B cell (primary cell): ENCODE results near the gene GLRX2. TPM values are rescaled to one million over a fixed set of nuclear protein-coding genes. Genes with fewer than 3 reads are reported as not detected.

Experiments
- ATAC-seq: fragments of 200-7000 bp; cut with Tn5 transposase; one replicate; pipeline ENCODE4 v1.10.0; 2021; ENCODE audit warnings: low read depth, mild to moderate bottlenecking, moderate number of reproducible peaks, moderate library complexity
- CTCF ChIA-PET: fragments of 350-600 bp; sonication (Branson Sonifier 250); formaldehyde crosslinking; loops from one replicate; lab custom pipeline; 2021; ENCODE audit warnings: antibody characterized with exemption, inconsistent platforms; lab: Charles Lee
- POLR2A ChIA-PET: fragments of 350-600 bp; sonication (Branson Sonifier 250); formaldehyde crosslinking; loops from one replicate; lab custom pipeline; 2021; ENCODE audit warnings: antibody characterized with exemption; lab: Charles Lee
- DNase-seq: peaks from one replicate; pipeline ENCODE4 v3.0.0; 2013
- H2AFZ ChIP-seq: 2 replicates; pipeline ENCODE4 v1.6.1; 2012; ENCODE audit warnings: mild to moderate bottlenecking, low read depth, low read length; ENCODE audit not compliant: insufficient read depth, poor library complexity, severe bottlenecking
- H3K27ac ChIP-seq, 2 donors: 1 replicate in 1 of 2; 2 replicates in 1 of 2; pipeline ENCODE4 v1.5.1; 2012 to 2013; ENCODE audit warnings: low read length in 2 of 2, mild to moderate bottlenecking in 2 of 2, moderate library complexity in 1 of 2
- H3K27me3 ChIP-seq, 4 experiments: fragments of 200-600 bp in 1 of 4; sonication (generic) in 1 of 4; replicated peaks in 1 of 4; 1 replicate in 2 of 4; 2 replicates in 2 of 4; pipeline versions ENCODE4 v1.6.1 to v1.7.0; 2013 to 2016; ENCODE audit warnings: low read length in 3 of 4, mild to moderate bottlenecking in 2 of 4, mixed read lengths in 1 of 4, moderate library complexity in 1 of 4; ENCODE audit not compliant: insufficient read depth in 4 of 4, control insufficient read depth in 3 of 4; ENCODE audit errors: control extremely low read depth in 1 of 4
- H3K36me3 ChIP-seq, 2 experiments: replicated peaks in 1 of 2; 1 replicate in 1 of 2; 2 replicates in 1 of 2; pipeline versions ENCODE4 v1.6.1 to v1.7.1; 2013; ENCODE audit warnings: low read length in 1 of 2; ENCODE audit not compliant: insufficient read depth in 2 of 2, control insufficient read depth in 1 of 2; ENCODE audit errors: control extremely low read depth in 1 of 2, extremely low read depth in 1 of 2
- H3K4me1 ChIP-seq, 2 donors: fragments of 200-600 bp in 1 of 2; sonication (generic) in 1 of 2; 1 replicate in 1 of 2; 2 replicates in 1 of 2; pipeline versions ENCODE4 v1.5.1 to v1.6.1; 2013 to 2017; ENCODE audit warnings: low read length in 2 of 2; ENCODE audit not compliant: control insufficient read depth in 2 of 2, insufficient read depth in 2 of 2
- H3K4me2 ChIP-seq: replicated peaks from 2 replicates; pipeline ENCODE3; 2012; ENCODE audit warnings: mild to moderate bottlenecking, low read depth, low read length; ENCODE audit not compliant: poor library complexity, severe bottlenecking
- H3K4me3 ChIP-seq, 5 experiments: fragments of 200-600 bp in 1 of 5; sonication (generic) in 1 of 5; 1 replicate in 3 of 5; 2 replicates in 2 of 5; pipeline versions ENCODE4 v1.5.1 to v1.7.0; 2011 to 2016; ENCODE audit warnings: low read length in 4 of 5, mild to moderate bottlenecking in 4 of 5, low read depth in 2 of 5, control low read depth in 1 of 5, moderate library complexity in 1 of 5; ENCODE audit not compliant: insufficient read depth in 1 of 5; ENCODE audit errors: control extremely low read depth in 1 of 5, extremely low read depth in 1 of 5
- H3K79me2 ChIP-seq: fragments of 200-600 bp; sonication (generic); one replicate; pipeline ENCODE4 v1.6.0; 2016; ENCODE audit warnings: low read length; ENCODE audit not compliant: control insufficient read depth, insufficient read depth
- H3K9ac ChIP-seq: fragments of 200-600 bp; sonication (generic); 2 replicates; pipeline ENCODE4 v1.6.1; 2017; ENCODE audit warnings: mild to moderate bottlenecking, low read length, moderate library complexity
- H3K9me3 ChIP-seq, 3 donors: one replicate each; pipeline versions ENCODE4 v1.6.1 to v1.7.1; 2013; ENCODE audit warnings: low read length in 2 of 3; ENCODE audit not compliant: control insufficient read depth in 2 of 3, insufficient read depth in 1 of 3; ENCODE audit errors: control extremely low read depth in 1 of 3
- H4K20me1 ChIP-seq: 2 replicates; pipeline ENCODE4 v1.6.0; 2012; ENCODE audit warnings: mild to moderate bottlenecking, low read length; ENCODE audit not compliant: insufficient read depth, control insufficient read depth, poor library complexity, severe bottlenecking
- H3K27ac Mint-ChIP-seq: one replicate; pipeline ENCODE4 v1.8.0; 2021; ENCODE audit warnings: mixed read lengths
- H3K27me3 Mint-ChIP-seq: one replicate; pipeline ENCODE4 v1.8.0; 2021; ENCODE audit warnings: mixed read lengths
- H3K4me1 Mint-ChIP-seq: one replicate; pipeline ENCODE4 v1.8.0; 2021; ENCODE audit warnings: mixed read lengths
- H3K4me3 Mint-ChIP-seq: one replicate; pipeline ENCODE4 v1.8.0; 2021; ENCODE audit warnings: mixed read lengths
- H3K9me3 Mint-ChIP-seq: one replicate; pipeline ENCODE4 v1.8.0; 2022; ENCODE audit warnings: mixed read lengths; ENCODE audit not compliant: insufficient read depth
- CTCF ChIP-seq: fragments of 200-600 bp; IDR thresholded peaks from one replicate; pipeline ENCODE4 v1.8.0; 2022; ENCODE audit warnings: antibody characterized with exemption, mild to moderate bottlenecking
- EZH2 ChIP-seq: IDR thresholded peaks from 2 replicates; pipeline ENCODE4 v1.6.1; 2012; ENCODE audit warnings: borderline replicate concordance, low read depth, mild to moderate bottlenecking, moderate library complexity, low read length; ENCODE audit not compliant: insufficient read depth, poor library complexity, severe bottlenecking
- WGBS: methylation state at CpG from one replicate; pipeline ENCODE4 v1.1.5; 2013; ENCODE audit warnings: missing lambda C conversion rate; ENCODE audit not compliant: insufficient coverage; 5-methylcytosine and 5-hydroxymethylcytosine counted together
- intact Hi-C: fragments of 100-400 bp; cut with micrococcal nuclease; formaldehyde crosslinking; loops from one replicate; pipeline ENCODE4 v1.10.0; 2022
- polyA plus RNA-seq: library from polyadenylated mRNA; depleted of rRNA; stranded (reverse); fragments of >200 nt; gene quantifications from 2 replicates; pipeline ENCODE4 v1.2.3, GENCODE V29; 2012
- total RNA-seq, 2 donors: library from RNA; stranded (reverse); fragments of 120-200 nt in 1 of 2; gene quantifications; 1 replicate in 1 of 2; 2 replicates in 1 of 2; pipeline versions ENCODE4 v1.2.3 to v1.2.4, GENCODE V29; 2013 to 2022

The GLRX2 gene
- total and polyA plus RNA-seq, 2 donors (not counting 1 experiment from before 2014, with no cell fraction given): 2.7 to 12.9 TPM

DNA sequence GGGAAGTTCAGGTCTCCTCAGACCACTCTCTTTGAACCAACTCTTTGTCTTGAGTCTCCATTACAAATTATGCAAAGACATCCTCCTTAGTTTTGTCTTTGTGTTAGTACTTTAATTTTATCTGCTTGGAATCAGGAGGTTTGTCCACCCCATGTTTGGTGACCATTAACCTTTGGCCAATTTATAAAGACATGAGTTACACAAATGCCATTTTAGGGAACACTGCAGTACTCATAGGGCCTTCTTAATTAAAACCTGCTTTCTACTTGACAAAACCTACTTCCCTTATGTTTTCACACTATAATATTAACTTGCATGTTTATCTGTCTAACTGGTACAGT, 8.7 kb upstream of the GLRX2 start:
- CTCF ChIA-PET: no interaction called here
- Histone ChIP-seq H3K79me2 (no peaks in the 10 kb centered on the region), H3K4me2 (no peak overlapping the region), H2AFZ (no peak overlapping the region), H3K4me1 (no peaks in the 10 kb centered on the region), H3K27ac (no peak overlapping the region), H3K9me3 (no peaks in the 10 kb centered on the region), H3K27me3 (no peaks in the 10 kb centered on the region), H3K4me3 (no peak overlapping the region), H3K9ac (no peak overlapping the region), H3K36me3 (no peaks in the 10 kb centered on the region), H4K20me1 (no peaks in the 10 kb centered on the region)
- no peak for TF ChIP-seq CTCF
- H3K27me3 Mint-ChIP-seq: no peaks in the 10 kb centered on the region
- POLR2A ChIA-PET: no interaction called here
- no peak overlapping the region for H3K27ac Mint-ChIP-seq
- peaks cover 4% of the 10 kb centered on the region for H3K4me1 Mint-ChIP-seq
- ATAC-seq: no peak
- no peaks in the 10 kb centered on the region for H3K9me3 Mint-ChIP-seq
- intact Hi-C loops: no loop called here
- DNase-seq: no peak
- no peak overlapping the region for H3K4me3 Mint-ChIP-seq

GRCh38 chr1:193113258-193113991, 8.2 kb upstream of the GLRX2 start:
- Histone ChIP-seq H3K9ac (no peak overlapping the region), H4K20me1 (no peaks in the 10 kb centered on the region), H3K27ac (no peak overlapping the region), H3K9me3 (no peaks in the 10 kb centered on the region), H3K27me3 (no peaks in the 10 kb centered on the region), H2AFZ (no peak overlapping the region), H3K79me2 (no peaks in the 10 kb centered on the region), H3K4me3 (no peak overlapping the region), H3K4me2 (no peak overlapping the region), H3K4me1 (no peaks in the 10 kb centered on the region), H3K36me3 (no peaks in the 10 kb centered on the region)
- intact Hi-C loops: no loop called here
- ATAC-seq: no peak
- TF ChIP-seq EZH2: no peak
- TF ChIP-seq CTCF: no peak
- 87% methylated on average over 9 of the region's 9 CpGs for WGBS
- H3K4me3 Mint-ChIP-seq: no peak overlapping the region
- POLR2A ChIA-PET: no interaction called here
- H3K9me3 Mint-ChIP-seq: no peaks in the 10 kb centered on the region
- DNase-seq: no peak
- H3K27me3 Mint-ChIP-seq: no peaks in the 10 kb centered on the region
- no peak overlapping the region for H3K27ac Mint-ChIP-seq
- CTCF ChIA-PET: no interaction called here
- no peaks in the 10 kb centered on the region for H3K4me1 Mint-ChIP-seq
